IPS DF 19.7 (cell line): ENCODE results near the gene MEP1A.
A peak's percentile ranks its signal among the peaks of the same experiment; 100 is the strongest.
"Not testable (repeated sequence)": the region's sequence is repeated elsewhere in the genome, so short reads cannot be mapped to it uniquely, and the experiment has no call there.

ENCODE experiments used
- DNase-seq: peaks from one replicate; pipeline ENCODE4 v3.0.0-alpha.2; 2013; ENCODE audit warnings: low read depth, low spot score

Gene MEP1A

DNA sequence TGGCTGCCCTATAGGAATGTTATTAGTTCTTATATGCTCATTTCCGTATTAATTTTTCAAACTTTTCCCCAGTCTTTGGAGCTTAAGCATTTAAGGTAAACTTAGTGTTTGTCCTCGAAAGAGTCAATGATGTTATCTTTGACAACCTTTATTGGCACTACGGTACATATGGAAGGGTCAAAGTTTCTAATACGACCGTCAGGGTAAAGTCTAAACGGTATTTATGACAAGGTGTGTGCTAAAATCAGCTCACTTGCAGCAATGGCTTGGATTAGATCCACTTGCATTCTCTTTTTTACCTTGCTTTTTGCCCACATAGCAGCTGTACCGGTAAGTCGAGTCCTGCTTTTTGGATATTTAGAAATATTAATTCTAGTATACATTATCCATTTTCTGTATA lies at the start of gene MEP1A:
MEP1A (plus strand) TSS at position 252 of the 400 bp plus-strand sequence; CDS start at position 262, 10 bp downstream.
- no peak for DNase-seq

GRCh38 chr6:46743425-46744158 lies 49.6 kb upstream of the MEP1A start:
- no peak for DNase-seq

GRCh38 chr6:46744159-46744725 lies 48.9 kb upstream of the MEP1A start:
- not testable (repeated sequence) for DNase-seq

DNA sequence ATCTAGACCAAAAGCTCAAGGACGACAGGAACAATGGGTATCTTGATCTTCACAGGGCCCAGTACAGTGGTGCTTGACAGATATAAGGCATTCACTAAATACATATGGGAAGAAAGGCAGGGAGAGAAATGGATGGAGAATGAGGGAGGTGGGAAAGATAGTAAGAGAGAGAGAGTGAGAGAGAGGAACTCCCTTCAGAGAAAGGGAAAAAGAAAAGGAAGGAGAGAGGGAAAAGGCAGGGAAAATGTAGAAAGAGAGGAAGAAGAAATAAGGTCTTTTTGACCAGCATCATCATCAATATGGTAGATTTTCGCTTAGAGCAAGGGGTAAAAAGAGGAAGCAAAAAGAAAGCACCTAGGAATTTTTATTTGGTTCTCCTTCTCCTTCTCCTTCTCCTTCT lies 47.2 kb upstream of the MEP1A start:
- no peak for DNase-seq

- no peak for DNase-seq
These were observed 46.5 kb upstream of the MEP1A start, which contains the start of gene ANKRD66 for GRCh38 chr6:46746696-46747095. TSS of gene ANKRD66 (plus strand) at chr6:46746933. CDS start at chr6:46751949, 5,016 bp downstream.

DNA sequence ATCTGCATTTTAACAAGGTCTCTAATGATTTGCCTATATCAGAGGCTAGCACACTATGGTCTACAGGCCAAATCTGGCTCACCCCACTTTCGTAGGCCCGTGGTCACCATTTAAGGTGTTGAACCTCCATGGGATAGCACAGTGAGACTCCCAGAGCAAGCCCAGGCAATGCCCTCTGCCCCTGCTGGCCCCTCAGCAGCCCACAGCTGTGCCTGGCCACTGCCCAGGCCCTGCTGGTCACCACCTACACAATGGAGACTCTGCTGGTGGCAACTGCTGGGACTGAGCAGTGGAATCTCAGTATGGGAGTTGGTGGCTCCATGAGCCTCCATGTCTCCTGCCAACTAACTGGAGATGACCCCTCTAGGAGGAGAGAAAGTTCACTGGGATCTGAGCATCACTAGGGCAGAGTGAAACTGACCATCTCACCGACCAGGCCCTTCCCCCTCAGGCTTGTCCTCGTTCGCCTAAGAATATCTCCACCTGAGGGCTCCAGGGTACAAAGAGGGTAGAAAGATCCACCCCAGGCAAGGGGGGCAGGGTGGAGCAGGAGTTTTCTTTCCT lies 44.2 kb upstream of the MEP1A start:
- no peak for DNase-seq

- DNase-seq = peak; percentile 56
These were observed 43.5 kb upstream of the MEP1A start for GRCh38 chr6:46749731-46750130.

GRCh38 chr6:46751658-46752057 lies 41.5 kb upstream of the MEP1A start:
- DNase-seq = no peak

- no peak for DNase-seq
These were observed 37.3 kb upstream of the MEP1A start for GRCh38 chr6:46755865-46756264.

DNA sequence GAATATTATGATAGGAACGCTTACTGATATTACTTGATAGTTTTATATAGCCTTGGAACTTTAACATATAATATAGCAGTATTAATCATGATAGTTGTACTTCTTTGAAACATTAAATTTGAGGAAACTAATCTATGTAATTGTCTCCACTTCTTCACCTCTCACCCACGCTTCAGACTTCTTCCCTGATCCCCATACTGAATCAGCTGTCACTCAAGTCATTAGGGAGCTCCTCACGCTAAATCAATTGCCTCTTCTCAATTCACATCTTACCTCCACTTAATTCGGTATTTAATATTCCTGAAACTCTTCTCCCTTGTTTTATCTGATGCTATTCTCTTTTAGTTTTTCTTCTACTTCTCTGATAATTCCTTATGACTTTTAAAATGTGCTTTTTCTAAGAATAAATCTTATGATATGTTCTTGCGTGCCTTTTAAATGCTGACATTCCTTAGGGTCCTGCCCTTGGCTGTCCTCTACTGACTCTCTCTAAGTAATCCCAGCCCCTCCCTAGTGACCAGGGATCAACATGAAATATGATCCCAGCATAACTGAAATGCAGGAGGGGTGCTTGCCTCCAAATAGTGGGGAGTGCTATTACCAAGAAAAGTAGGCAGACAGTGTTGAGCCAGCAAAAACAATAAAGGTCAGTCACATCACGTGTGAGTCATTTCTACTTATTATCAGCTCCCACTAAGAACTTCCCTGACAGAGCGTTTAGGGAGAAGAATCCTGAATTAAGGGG lies 36.5 kb upstream of the MEP1A start:
- no peak for DNase-seq

- DNase-seq = no peak
These were observed 36.0 kb upstream of the MEP1A start for GRCh38 chr6:46757214-46757596.

DNA sequence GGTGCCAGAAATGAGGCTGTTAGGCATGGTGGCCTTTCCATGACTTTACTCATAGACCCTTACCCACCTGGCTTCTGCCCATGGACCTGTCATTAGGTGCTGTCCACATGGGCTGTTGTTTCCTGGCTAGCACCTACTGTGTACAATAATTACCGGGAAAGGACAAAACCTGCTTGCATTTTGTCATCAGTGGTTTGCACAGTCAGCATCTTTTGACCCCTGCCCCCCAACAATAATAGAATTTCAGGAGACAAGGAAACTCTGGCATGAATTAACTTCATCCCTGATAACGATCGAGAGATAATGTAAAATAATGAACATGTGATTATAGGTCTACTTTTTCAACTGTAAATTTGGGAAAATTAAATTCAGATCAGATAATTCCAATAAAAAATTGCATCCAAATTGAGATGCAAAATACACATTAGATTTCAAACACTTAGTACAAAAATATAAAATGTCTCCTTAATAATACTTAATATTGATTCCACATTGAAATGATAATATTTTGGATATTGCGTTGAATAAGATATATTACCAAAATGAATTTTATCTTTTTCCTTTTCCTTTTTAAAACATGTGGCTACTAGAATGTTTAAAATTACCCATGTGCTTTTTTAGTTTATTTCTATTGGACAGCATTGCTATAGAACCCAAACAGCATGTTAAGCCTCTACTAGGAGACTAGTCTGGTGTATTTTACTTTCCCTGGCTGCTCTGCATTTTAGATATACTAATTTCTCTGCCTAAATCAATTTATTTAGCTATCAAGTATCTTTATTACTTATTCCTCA lies 34.0 kb upstream of the MEP1A start:
- no peak for DNase-seq

DNA sequence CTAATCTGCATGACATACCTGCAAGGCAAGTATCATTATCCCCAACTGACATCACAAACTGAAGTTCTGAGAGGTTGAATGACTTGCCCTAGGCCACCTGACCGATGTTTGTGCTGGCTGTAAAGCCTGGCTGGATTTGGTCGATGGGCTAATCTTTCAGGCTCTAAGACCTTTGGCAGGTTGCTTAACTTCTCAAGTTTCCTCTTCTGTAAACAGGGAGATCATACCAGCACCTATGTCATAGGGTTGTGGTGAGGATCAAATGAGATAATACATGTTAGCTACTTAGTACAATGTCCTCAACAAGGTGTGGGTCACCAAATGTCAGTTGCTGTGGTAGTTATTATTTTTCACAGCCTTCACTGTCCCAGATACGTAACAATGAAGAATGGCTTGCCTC lies 32.3 kb upstream of the MEP1A start:
- DNase-seq = no peak

GRCh38 chr6:46763466-46763865 lies 29.7 kb upstream of the MEP1A start:
- no peak for DNase-seq

DNA sequence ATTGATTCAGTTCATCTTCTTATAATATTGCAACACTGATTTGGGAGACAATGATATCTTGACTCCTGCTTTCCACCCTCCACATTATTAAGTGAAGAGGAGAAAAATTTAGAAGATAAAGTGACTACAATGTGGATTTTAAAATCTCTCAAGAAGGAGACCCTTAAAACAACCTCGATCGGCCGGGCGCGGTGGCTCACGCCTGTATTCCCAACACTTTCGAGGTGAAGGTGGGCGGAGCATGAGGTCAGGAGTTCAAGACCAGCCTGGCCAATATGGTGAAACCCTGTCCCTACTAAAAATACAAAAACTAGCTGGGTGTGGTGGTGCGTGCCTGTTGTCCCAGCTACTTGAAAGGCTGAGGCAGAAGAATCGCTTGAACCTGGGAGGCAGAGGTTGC lies 28.9 kb upstream of the MEP1A start:
- DNase-seq = not testable (repeated sequence)

DNA sequence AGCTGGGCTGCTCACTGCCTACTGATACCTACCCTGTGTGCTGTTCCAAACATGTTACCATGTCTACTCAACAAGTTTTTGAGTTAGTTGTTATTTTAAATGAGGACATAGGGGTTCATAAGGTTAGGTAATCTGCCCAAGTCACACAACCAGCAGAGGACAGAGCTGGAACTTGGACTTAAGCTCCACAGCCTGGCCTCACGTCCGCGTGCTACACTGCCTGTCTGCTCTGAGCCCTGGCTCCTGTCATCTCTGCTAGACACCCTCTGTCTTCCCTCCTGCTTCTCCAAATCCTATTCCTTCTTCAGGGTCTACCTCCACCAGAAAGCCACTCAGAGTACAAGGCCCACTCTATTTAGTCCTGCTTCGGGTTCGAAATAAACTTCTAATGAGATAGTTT lies 28.2 kb upstream of the MEP1A start:
- DNase-seq = no peak

- DNase-seq = no peak
These were observed 21.2 kb upstream of the MEP1A start for GRCh38 chr6:46772016-46772415.

DNA sequence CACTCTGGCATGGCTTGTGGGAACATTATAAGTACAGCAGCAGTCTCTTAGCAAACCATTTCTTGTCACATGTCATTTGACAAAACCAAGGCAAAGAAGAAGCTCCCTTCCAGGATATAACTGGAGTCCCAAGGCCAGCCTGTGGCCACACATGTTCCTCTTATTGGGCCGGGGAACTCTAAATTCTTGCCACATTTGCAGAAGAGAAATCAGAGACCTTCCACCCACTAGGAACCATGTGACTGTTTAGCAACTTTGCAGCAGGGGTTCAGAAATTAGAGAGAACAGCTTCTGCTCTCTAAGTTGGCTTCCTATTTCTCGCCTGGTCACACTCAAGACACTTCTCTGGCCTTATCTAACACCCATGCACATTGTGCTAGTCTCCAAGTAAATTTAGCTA lies 20.4 kb upstream of the MEP1A start:
- DNase-seq = no peak

- DNase-seq = no peak
These were observed 19.9 kb upstream of the MEP1A start for GRCh38 chr6:46773201-46773855.

DNA sequence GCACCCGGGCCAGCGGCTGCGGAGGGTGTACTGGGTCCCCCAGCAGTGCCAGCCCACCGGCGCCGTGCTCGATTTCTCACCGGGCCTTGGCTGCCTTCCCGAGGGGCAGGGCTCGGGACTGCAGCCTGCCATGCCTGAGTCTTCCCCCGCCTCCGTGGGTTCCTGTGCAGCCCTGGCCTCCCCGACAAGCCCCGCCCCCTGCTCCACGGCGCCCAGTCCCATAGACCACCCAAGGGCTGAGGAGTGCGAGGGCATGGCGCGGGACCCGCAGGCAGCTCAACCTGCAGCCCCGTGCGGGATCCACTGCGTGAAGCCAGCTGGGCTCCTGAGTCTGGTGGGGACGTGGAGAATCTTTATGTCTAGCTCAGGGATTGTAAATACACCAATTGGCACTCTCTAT lies 18.5 kb upstream of the MEP1A start:
- DNase-seq = not testable (repeated sequence)

- no peak for DNase-seq
These were observed 17.0 kb upstream of the MEP1A start for GRCh38 chr6:46776070-46776712.
